WI38 (cell line): ENCODE data around the gene ME3.

Experiments
- H3K4me3 ChIP-seq: 2 replicates; pipeline ENCODE4 v1.5.1; 2011; ENCODE audit warnings: low read depth, mild to moderate bottlenecking, control low read depth, low read length
- CTCF ChIP-seq: IDR thresholded peaks from 2 replicates; pipeline ENCODE4 v1.5.1; 2012; ENCODE audit warnings: low read depth, mild to moderate bottlenecking, control low read depth, low read length

Gene ME3

GRCh38 chr11:86715611-86716010 lies 43.2 kb upstream of the ME3 start:
- no peak overlapping the region for H3K4me3 ChIP-seq
- no peak for TF ChIP-seq CTCF

GRCh38 chr11:86713552-86713951 lies 41.1 kb upstream of the ME3 start:
- no peak overlapping the region for H3K4me3 ChIP-seq
- TF ChIP-seq CTCF = no peak

DNA sequence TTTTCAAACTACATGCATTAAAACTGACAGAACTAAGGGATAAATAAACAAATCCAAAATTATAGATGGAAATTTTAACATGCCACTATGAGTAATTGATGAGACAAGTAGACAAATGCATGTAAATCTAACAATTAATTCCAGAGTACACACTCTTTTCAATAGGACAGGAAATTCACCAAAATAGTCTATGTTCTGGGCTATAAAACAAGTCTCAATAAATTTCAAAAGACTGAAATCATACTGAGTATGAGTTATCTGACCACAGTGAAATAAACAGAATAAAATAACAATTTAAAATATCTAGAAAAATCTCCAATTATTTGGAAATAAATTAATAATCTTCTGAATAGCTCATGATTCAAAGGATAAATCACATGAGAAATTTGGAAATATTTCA lies 38.5 kb upstream of the ME3 start:
- H3K4me3 ChIP-seq = no peak overlapping the region
- no peak for TF ChIP-seq CTCF

GRCh38 chr11:86708669-86709068 lies 36.3 kb upstream of the ME3 start:
- TF ChIP-seq CTCF = no peak
- no peak overlapping the region for H3K4me3 ChIP-seq

GRCh38 chr11:86706338-86707131 lies 34.1 kb upstream of the ME3 start:
- H3K4me3 ChIP-seq = no peak overlapping the region
- no peak for TF ChIP-seq CTCF

GRCh38 chr11:86704710-86705109 lies 32.3 kb upstream of the ME3 start:
- H3K4me3 ChIP-seq = no peak overlapping the region
- TF ChIP-seq CTCF = no peak

DNA sequence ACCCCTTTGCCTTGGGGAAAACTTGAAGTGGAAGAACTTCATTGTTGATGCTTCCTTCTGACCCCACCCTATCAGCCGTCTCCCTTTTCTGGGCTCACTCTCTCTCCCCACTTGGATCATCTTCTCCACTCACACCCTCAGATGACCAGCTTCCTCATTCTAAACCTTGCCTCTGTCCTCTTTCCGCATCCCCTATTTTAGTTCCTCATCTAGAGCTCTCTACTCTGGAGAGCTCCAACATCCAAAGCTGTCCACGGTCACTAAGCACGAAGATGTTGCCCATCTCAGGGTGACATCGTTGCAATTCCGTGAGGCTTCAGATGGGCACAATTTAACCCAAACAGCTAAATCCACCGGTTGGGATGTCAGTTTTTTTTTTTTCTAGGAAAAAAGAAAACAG lies 31.6 kb upstream of the ME3 start:
- no peak for TF ChIP-seq CTCF

More for the DNA sequence above, 31.6 kb upstream of the ME3 start:
- H3K4me3 ChIP-seq = no peak overlapping the region
